ENCODE measurements around the gene UBE2E1. TPM values are rescaled to one million over a fixed set of nuclear protein-coding genes. Genes with fewer than 3 reads are reported as not detected.

UBE2E1 gene
- 63.9 and 70.2 TPM in 2 replicates for total RNA-seq

GRCh38 chr3:23805633-23806533 is at the start of gene UBE2E1:
Gene UBE2E1 (plus strand): TSS chr3:23805955. CDS start chr3:23807270, 1,315 bp downstream.
- H3K4me1 Mint-ChIP-seq (ENCODE audit: low read depth): peaks cover 40% of the 10 kb centered on the region
- intact Hi-C loops (cut with micrococcal nuclease): loop anchor here (5.0 to 10.0 kb wide), 2 partner anchors 601 to 881 kb away; partner anchors contain the start of gene UBE2E2
- H3K27ac Mint-ChIP-seq: peak within 1 kb of the TSS; percentile 94
- H3K36me3 Mint-ChIP-seq (ENCODE audit: low read depth): peaks cover 37% of the 10 kb centered on the region
- peaks cover 25% of the 10 kb centered on the region for H3K27me3 Mint-ChIP-seq (ENCODE audit: low read depth)
- DNase-seq (ENCODE audit: low spot score): peak; percentile 55
- H3K9me3 Mint-ChIP-seq: no peaks in the 10 kb centered on the region
- peak within 1 kb of the TSS; percentile 91 for H3K4me3 Mint-ChIP-seq (ENCODE audit: low read depth)

GRCh38 chr3:23756206-23756840 is 49.4 kb upstream of the UBE2E1 start:
- no peak for DNase-seq (ENCODE audit: low spot score)
- no peak overlapping the region for H3K27ac Mint-ChIP-seq
- no peaks in the 10 kb centered on the region for H3K36me3 Mint-ChIP-seq (ENCODE audit: low read depth)
- H3K27me3 Mint-ChIP-seq (ENCODE audit: low read depth): peaks cover 3% of the 10 kb centered on the region
- no peaks in the 10 kb centered on the region for H3K9me3 Mint-ChIP-seq
- peaks cover 1% of the 10 kb centered on the region for H3K4me1 Mint-ChIP-seq (ENCODE audit: low read depth)
- intact Hi-C loops (cut with micrococcal nuclease): no loop called here
- H3K4me3 Mint-ChIP-seq (ENCODE audit: low read depth): no peak overlapping the region

DNA sequence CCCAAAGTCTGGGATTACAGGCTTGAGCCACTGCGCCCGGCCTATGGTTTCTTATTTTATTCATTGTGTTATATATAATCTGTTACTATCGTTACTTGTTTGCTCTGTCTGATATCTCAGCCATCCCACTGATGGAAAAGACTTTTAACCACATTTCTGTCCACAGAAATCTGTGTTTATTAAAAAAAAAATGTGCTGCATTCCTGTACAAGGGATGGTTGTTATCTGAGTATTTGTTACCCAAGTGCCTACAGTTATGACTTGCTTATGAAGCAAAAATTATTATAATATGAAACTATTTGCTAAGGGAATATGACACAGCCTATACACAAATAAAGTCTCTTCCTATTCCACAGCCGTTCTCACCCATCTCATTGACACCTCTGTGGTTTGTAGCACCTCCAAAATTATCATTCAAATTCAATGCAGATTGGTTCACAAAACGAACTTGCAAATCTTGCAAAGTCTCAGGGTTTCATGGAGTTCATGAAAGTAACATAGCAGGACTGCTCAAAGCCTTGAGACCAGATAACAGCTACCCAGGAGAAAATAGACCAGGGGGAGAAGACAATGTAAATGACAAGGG is 47.4 kb upstream of the UBE2E1 start:
- peaks cover 9% of the 10 kb centered on the region for H3K4me1 Mint-ChIP-seq (ENCODE audit: low read depth)
- intact Hi-C loops (cut with micrococcal nuclease): no loop called here

GRCh38 chr3:23760325-23760724 is 45.4 kb upstream of the UBE2E1 start:
- H3K27me3 Mint-ChIP-seq (ENCODE audit: low read depth): peaks cover 3% of the 10 kb centered on the region
- H3K36me3 Mint-ChIP-seq (ENCODE audit: low read depth): no peaks in the 10 kb centered on the region
- no peaks in the 10 kb centered on the region for H3K9me3 Mint-ChIP-seq
- H3K27ac Mint-ChIP-seq: no peak overlapping the region
- DNase-seq (ENCODE audit: low spot score): no peak
- peaks cover 9% of the 10 kb centered on the region for H3K4me1 Mint-ChIP-seq (ENCODE audit: low read depth)
- intact Hi-C loops (cut with micrococcal nuclease): no loop called here
- no peak overlapping the region for H3K4me3 Mint-ChIP-seq (ENCODE audit: low read depth)

More for the DNA sequence above, 47.4 kb upstream of the UBE2E1 start:
- H3K9me3 Mint-ChIP-seq: no peaks in the 10 kb centered on the region
- no peaks in the 10 kb centered on the region for H3K36me3 Mint-ChIP-seq (ENCODE audit: low read depth)
- H3K27ac Mint-ChIP-seq: no peak overlapping the region
- H3K27me3 Mint-ChIP-seq (ENCODE audit: low read depth): peaks cover 3% of the 10 kb centered on the region
- no peak overlapping the region for H3K4me3 Mint-ChIP-seq (ENCODE audit: low read depth)
- DNase-seq (ENCODE audit: low spot score): no peak

DNA sequence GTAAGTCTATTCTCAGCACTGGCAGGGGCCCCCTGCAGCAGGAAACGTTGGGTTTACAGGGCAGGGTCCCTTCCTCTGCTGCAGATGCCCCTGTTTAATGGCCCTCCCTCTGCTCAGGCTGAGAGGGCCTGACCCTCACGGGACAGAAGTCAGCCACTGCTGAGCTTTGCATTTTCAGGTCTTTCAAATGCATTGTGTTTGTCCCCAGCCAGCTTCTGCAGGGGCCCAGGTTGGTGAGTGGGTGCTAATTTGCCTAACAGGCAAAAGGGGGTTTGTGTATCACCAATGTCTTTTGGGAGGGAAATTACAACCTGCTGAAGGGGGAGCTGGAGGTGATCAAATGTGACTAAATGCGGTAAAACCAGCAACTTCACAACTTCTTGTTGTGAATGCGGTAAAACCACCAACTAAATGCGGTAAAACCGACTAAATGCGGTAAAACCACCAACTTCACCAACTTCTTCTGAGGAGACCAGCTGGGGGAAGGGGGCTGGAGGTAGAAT is 44.8 kb upstream of the UBE2E1 start:
- Mint-ChIP-seq H3K4me3 (ENCODE audit: low read depth) (no peak overlapping the region), H3K36me3 (ENCODE audit: low read depth) (no peaks in the 10 kb centered on the region), H3K27me3 (ENCODE audit: low read depth) (peaks cover 3% of the 10 kb centered on the region), H3K4me1 (ENCODE audit: low read depth) (peaks cover 9% of the 10 kb centered on the region), H3K9me3 (no peaks in the 10 kb centered on the region), H3K27ac (no peak overlapping the region)
- DNase-seq (ENCODE audit: low spot score): no peak
- intact Hi-C loops (cut with micrococcal nuclease): no loop called here

GRCh38 chr3:23761440-23761896 is 44.3 kb upstream of the UBE2E1 start:
- Mint-ChIP-seq H3K27ac (no peak overlapping the region), H3K36me3 (ENCODE audit: low read depth) (no peaks in the 10 kb centered on the region), H3K4me1 (ENCODE audit: low read depth) (peaks cover 9% of the 10 kb centered on the region), H3K27me3 (ENCODE audit: low read depth) (no peaks in the 10 kb centered on the region), H3K4me3 (ENCODE audit: low read depth) (no peak overlapping the region), H3K9me3 (no peaks in the 10 kb centered on the region)
- intact Hi-C loops (cut with micrococcal nuclease): no loop called here
- no peak for DNase-seq (ENCODE audit: low spot score)

GRCh38 chr3:23762214-23762613 is 43.5 kb upstream of the UBE2E1 start:
- DNase-seq (ENCODE audit: low spot score): no peak
- no peaks in the 10 kb centered on the region for H3K36me3 Mint-ChIP-seq (ENCODE audit: low read depth)
- peaks cover 9% of the 10 kb centered on the region for H3K4me1 Mint-ChIP-seq (ENCODE audit: low read depth)
- H3K9me3 Mint-ChIP-seq: no peaks in the 10 kb centered on the region
- intact Hi-C loops (cut with micrococcal nuclease): no loop called here
- no peaks in the 10 kb centered on the region for H3K27me3 Mint-ChIP-seq (ENCODE audit: low read depth)
- H3K4me3 Mint-ChIP-seq (ENCODE audit: low read depth): no peak overlapping the region
- no peak overlapping the region for H3K27ac Mint-ChIP-seq

DNA sequence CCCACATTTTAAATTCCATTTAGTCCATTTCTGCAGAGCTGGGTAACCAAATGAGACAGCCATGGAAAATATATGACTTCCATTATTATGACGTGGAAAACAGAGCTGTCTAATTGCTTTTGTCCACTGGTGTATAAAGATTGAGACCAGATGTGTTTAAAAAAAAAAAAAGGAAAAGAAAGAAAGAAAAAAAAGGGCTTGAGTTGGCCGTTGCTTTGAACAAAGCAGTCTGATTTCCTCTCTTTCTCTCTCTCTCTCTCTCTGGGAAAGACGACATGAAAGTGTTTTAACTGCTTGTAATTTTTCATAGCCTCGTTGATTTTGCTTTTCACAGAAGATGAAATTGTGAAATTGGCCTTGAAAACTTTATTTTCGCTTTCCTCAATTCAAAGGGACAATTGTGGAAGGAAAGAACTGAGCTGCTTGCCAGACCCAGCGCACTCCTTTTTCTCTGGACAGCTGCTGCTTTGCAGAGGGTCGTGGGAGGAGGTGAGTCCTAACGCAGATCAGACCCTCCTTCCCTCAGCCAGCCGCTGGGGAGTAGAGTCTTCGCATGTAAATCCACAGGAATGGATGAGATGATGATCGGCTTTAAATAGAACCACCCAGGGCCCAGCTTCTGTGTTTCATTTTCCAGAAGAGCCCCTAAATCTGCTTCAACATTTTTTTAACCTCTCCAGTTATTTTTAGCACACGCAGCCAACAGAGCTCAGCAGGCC is 42.8 kb upstream of the UBE2E1 start:
- H3K4me3 Mint-ChIP-seq (ENCODE audit: low read depth): no peak overlapping the region
- intact Hi-C loops (cut with micrococcal nuclease): no loop called here
- H3K27ac Mint-ChIP-seq: no peak overlapping the region
- no peaks in the 10 kb centered on the region for H3K9me3 Mint-ChIP-seq
- H3K36me3 Mint-ChIP-seq (ENCODE audit: low read depth): no peaks in the 10 kb centered on the region
- DNase-seq (ENCODE audit: low spot score): no peak
- H3K27me3 Mint-ChIP-seq (ENCODE audit: low read depth): no peaks in the 10 kb centered on the region
- peaks cover 9% of the 10 kb centered on the region for H3K4me1 Mint-ChIP-seq (ENCODE audit: low read depth)

- Mint-ChIP-seq H3K27ac (no peak overlapping the region), H3K9me3 (no peaks in the 10 kb centered on the region), H3K27me3 (ENCODE audit: low read depth) (no peaks in the 10 kb centered on the region), H3K36me3 (ENCODE audit: low read depth) (no peaks in the 10 kb centered on the region), H3K4me1 (ENCODE audit: low read depth) (peaks cover 9% of the 10 kb centered on the region), H3K4me3 (ENCODE audit: low read depth) (no peak overlapping the region)
- intact Hi-C loops (cut with micrococcal nuclease): no loop called here
- DNase-seq (ENCODE audit: low spot score): no peak
Measured at GRCh38 chr3:23764407-23764806, 41.3 kb upstream of the UBE2E1 start.

DNA sequence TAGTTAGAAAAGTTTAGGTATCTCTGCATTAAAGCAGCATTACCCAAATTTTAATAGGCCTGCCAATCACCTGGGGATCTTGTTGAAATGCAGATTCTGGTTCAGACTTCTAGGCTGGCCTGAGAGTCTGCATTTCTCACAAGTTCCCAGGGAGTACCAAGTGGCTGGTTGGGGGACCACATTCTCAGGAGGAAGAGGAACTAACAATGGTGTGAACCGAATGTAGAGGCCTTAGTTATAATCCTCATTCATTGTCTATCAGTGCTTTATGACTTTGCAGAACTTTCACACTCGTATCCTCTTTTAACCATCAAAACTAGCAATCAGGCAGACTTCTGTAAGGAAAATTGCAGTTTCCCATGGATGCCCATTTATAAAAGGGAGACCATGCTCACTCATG is 38.2 kb upstream of the UBE2E1 start:
- no peak overlapping the region for H3K27ac Mint-ChIP-seq

GRCh38 chr3:23775254-23775909 is 30.4 kb upstream of the UBE2E1 start:
- Mint-ChIP-seq H3K4me1 (ENCODE audit: low read depth) (no peaks in the 10 kb centered on the region), H3K36me3 (ENCODE audit: low read depth) (no peaks in the 10 kb centered on the region), H3K9me3 (no peaks in the 10 kb centered on the region), H3K27me3 (ENCODE audit: low read depth) (peaks cover 2% of the 10 kb centered on the region), H3K27ac (no peak overlapping the region), H3K4me3 (ENCODE audit: low read depth) (no peak overlapping the region)
- intact Hi-C loops (cut with micrococcal nuclease): no loop called here
- DNase-seq (ENCODE audit: low spot score): no peak

More for the DNA sequence above, 38.2 kb upstream of the UBE2E1 start:
- H3K9me3 Mint-ChIP-seq: no peaks in the 10 kb centered on the region
- H3K4me3 Mint-ChIP-seq (ENCODE audit: low read depth): no peak overlapping the region
- no peaks in the 10 kb centered on the region for H3K36me3 Mint-ChIP-seq (ENCODE audit: low read depth)
- H3K4me1 Mint-ChIP-seq (ENCODE audit: low read depth): peaks cover 2% of the 10 kb centered on the region
- H3K27me3 Mint-ChIP-seq (ENCODE audit: low read depth): peaks cover 2% of the 10 kb centered on the region
- no peak for DNase-seq (ENCODE audit: low spot score)
- intact Hi-C loops (cut with micrococcal nuclease): no loop called here

DNA sequence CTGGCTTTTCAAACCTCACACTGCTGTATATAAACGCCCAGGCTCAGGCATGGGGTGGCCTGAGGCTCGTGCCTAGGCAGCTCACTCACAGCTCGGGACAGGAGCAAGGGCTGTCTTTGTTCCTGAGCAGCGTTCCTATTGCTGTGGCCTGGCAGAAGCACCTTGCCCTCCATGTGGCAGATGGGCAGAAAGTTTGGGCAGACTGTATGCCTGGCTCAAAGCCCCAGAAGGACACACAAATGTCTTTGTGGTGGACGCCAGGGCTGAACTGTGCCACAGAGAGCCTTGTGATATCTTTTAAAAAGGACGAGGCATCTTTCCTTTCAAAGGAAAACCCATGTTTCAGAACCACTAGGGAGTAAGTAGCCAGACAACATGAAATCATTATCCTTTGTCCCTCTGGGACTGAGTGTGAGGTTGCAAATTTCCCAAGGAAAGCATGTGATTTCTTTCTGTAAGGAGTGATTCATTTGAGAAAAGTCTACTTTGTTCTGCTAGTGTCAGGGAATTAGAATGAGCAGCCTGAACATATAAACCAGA is 29.3 kb upstream of the UBE2E1 start:
- H3K4me3 Mint-ChIP-seq (ENCODE audit: low read depth): no peak overlapping the region
- no peaks in the 10 kb centered on the region for H3K4me1 Mint-ChIP-seq (ENCODE audit: low read depth)
- intact Hi-C loops (cut with micrococcal nuclease): no loop called here
- no peak overlapping the region for H3K27ac Mint-ChIP-seq
- H3K9me3 Mint-ChIP-seq: no peaks in the 10 kb centered on the region
- H3K27me3 Mint-ChIP-seq (ENCODE audit: low read depth): peaks cover 6% of the 10 kb centered on the region
- DNase-seq (ENCODE audit: low spot score): no peak
- no peaks in the 10 kb centered on the region for H3K36me3 Mint-ChIP-seq (ENCODE audit: low read depth)

Data from activated T-helper 2 cell treated with anti-CD3 and anti-CD28 coated beads, Interferon-gamma antibody, Interleukin-2, Interleukin-4, amounts not matched to agents 10 μg/mL and 5 μg/mL and 100 μg/mL, durations not matched to agents 14 hours and 24 hours and 36 hours (primary cell).